H9 (cell line): ENCODE results near the gene SCT. TPM values are rescaled to one million over a fixed set of nuclear protein-coding genes. Genes with fewer than 3 reads are reported as not detected.
A peak's percentile ranks its signal among the peaks of the same experiment; 100 is the strongest.

Experiments
- DNase-seq: peaks from one replicate; pipeline ENCODE4 v3.0.0-alpha.2; 2017
- H2AFZ ChIP-seq: one replicate; pipeline ENCODE4 v1.6.1; 2013; ENCODE audit warnings: mild to moderate bottlenecking, low read length, control low read depth, moderate library complexity
- H2AK5ac ChIP-seq: 2 replicates; pipeline ENCODE4 v1.6.1; 2013; ENCODE audit warnings: low read length, control low read depth, mixed read lengths; ENCODE audit not compliant: insufficient read length
- H2BK120ac ChIP-seq: one replicate; pipeline ENCODE4 v1.6.1; 2013; ENCODE audit warnings: low read depth, mild to moderate bottlenecking, low read length, control low read depth, inconsistent platforms; ENCODE audit not compliant: poor library complexity, severe bottlenecking
- H2BK12ac ChIP-seq: 2 replicates; pipeline ENCODE4 v1.6.1; 2013; ENCODE audit warnings: low read length, control low read depth, mixed read lengths, low read depth; ENCODE audit not compliant: insufficient read length
- H2BK15ac ChIP-seq: 2 replicates; pipeline ENCODE4 v1.6.1; 2013; ENCODE audit warnings: low read depth, low read length, control low read depth
- H2BK20ac ChIP-seq: one replicate; pipeline ENCODE4 v1.6.1; 2013; ENCODE audit warnings: low read depth, mild to moderate bottlenecking, low read length, control low read depth, inconsistent platforms; ENCODE audit not compliant: poor library complexity, severe bottlenecking
- H2BK5ac ChIP-seq: 2 replicates; pipeline ENCODE4 v1.6.1; 2013; ENCODE audit warnings: low read length, control low read depth, mixed read lengths; ENCODE audit not compliant: insufficient read length
- H3K14ac ChIP-seq: 2 replicates; pipeline ENCODE4 v1.6.1; 2013; ENCODE audit warnings: low read length, control low read depth; ENCODE audit not compliant: insufficient read depth
- H3K18ac ChIP-seq: 2 replicates; pipeline ENCODE4 v1.6.1; 2013; ENCODE audit warnings: low read depth, mild to moderate bottlenecking, mixed read lengths, low read length, control low read depth; ENCODE audit not compliant: insufficient read length
- H3K23ac ChIP-seq: 2 replicates; pipeline ENCODE4 v1.6.1; 2013; ENCODE audit warnings: low read length, control low read depth, mixed read lengths, low read depth; ENCODE audit not compliant: insufficient read length
- H3K23me2 ChIP-seq: 2 replicates; pipeline ENCODE4 v1.6.1; 2013; ENCODE audit warnings: low read depth, mild to moderate bottlenecking, mixed read lengths, low read length, control low read depth; ENCODE audit not compliant: insufficient read length, poor library complexity, severe bottlenecking
- H3K27ac ChIP-seq: 2 replicates; pipeline ENCODE4 v1.5.1; 2013; ENCODE audit warnings: low read length, control low read depth, mixed read lengths, low read depth; ENCODE audit not compliant: insufficient read length
- H3K27me3 ChIP-seq: 2 replicates; pipeline ENCODE4 v1.6.1; 2013; ENCODE audit warnings: low read length, control low read depth, inconsistent platforms; ENCODE audit not compliant: insufficient read depth
- H3K4ac ChIP-seq: 2 replicates; pipeline ENCODE4 v1.6.1; 2013; ENCODE audit warnings: low read depth, mild to moderate bottlenecking, control low read depth, inconsistent platforms, low read length, moderate library complexity
- H3K4me1 ChIP-seq: 2 replicates; pipeline ENCODE4 v1.6.1; 2013; ENCODE audit warnings: low read length, control low read depth, inconsistent platforms; ENCODE audit not compliant: insufficient read depth
- H3K4me2 ChIP-seq: 2 replicates; pipeline ENCODE4 v1.6.1; 2013; ENCODE audit warnings: low read length, control low read depth, mixed read lengths; ENCODE audit not compliant: insufficient read length, insufficient read depth
- H3K56ac ChIP-seq: 2 replicates; pipeline ENCODE4 v1.6.1; 2013; ENCODE audit warnings: low read depth, mild to moderate bottlenecking, mixed read lengths, low read length, control low read depth; ENCODE audit not compliant: insufficient read length
- H3K79me1 ChIP-seq: 2 replicates; pipeline ENCODE4 v1.6.1; 2013; ENCODE audit warnings: low read depth, mild to moderate bottlenecking, moderate library complexity, low read length, control low read depth, inconsistent platforms; ENCODE audit not compliant: insufficient read depth, poor library complexity, severe bottlenecking
- H3K79me2 ChIP-seq: 2 replicates; pipeline ENCODE4 v1.6.1; 2013; ENCODE audit warnings: low read length, control low read depth, inconsistent platforms; ENCODE audit not compliant: insufficient read depth
- H3K9ac ChIP-seq: 2 replicates; pipeline ENCODE4 v1.6.1; 2013; ENCODE audit warnings: low read length, control low read depth, mixed read lengths; ENCODE audit not compliant: insufficient read length; ENCODE audit errors: extremely low read depth
- H3K9me3 ChIP-seq: one replicate; pipeline ENCODE4 v1.6.1; 2013; ENCODE audit warnings: low read depth, low read length, inconsistent platforms; ENCODE audit not compliant: control insufficient read depth
- H3T11ph ChIP-seq: one replicate; pipeline ENCODE4 v1.6.1; 2013; ENCODE audit warnings: mild to moderate bottlenecking, low read length, control low read depth, inconsistent platforms
- H4K20me1 ChIP-seq: one replicate; pipeline ENCODE4 v1.6.1; 2013; ENCODE audit not compliant: control insufficient read depth, insufficient read length, insufficient read depth
- H4K5ac ChIP-seq: 2 replicates; pipeline ENCODE4 v1.6.1; 2013; ENCODE audit warnings: low read depth, mild to moderate bottlenecking, mixed read lengths, low read length, control low read depth; ENCODE audit not compliant: insufficient read length
- H4K8ac ChIP-seq: replicated peaks from 2 replicates; pipeline ENCODE4 v1.6.1; 2013; ENCODE audit warnings: low read length, control low read depth, mixed read lengths, low read depth; ENCODE audit not compliant: insufficient read length
- H4K91ac ChIP-seq: 2 replicates; pipeline ENCODE4 v1.6.1; 2013; ENCODE audit warnings: low read depth, mild to moderate bottlenecking, moderate library complexity, mixed read lengths, low read length, control low read depth; ENCODE audit not compliant: insufficient read length
- H3K27ac Mint-ChIP-seq, 3 experiments: 2 replicates in 2 of 3; 3 replicates in 1 of 3; pipeline ENCODE4 v1.8.0; 2020 to 2021; ENCODE audit warnings: mixed read lengths in 3 of 3, mild to moderate bottlenecking in 1 of 3, moderate library complexity in 1 of 3
- H3K27me3 Mint-ChIP-seq: 2 replicates; pipeline ENCODE4 v1.8.0; 2021; ENCODE audit warnings: low read depth, mild to moderate bottlenecking, moderate library complexity, mixed read lengths
- H3K36me3 Mint-ChIP-seq, 3 experiments: 2 replicates in 2 of 3; 3 replicates in 1 of 3; pipeline ENCODE4 v1.8.0; 2020 to 2021; ENCODE audit warnings: low read depth in 3 of 3, mixed read lengths in 3 of 3; ENCODE audit not compliant: insufficient read depth in 1 of 3
- H3K4me1 Mint-ChIP-seq, 2 experiments: 2 replicates each; pipeline ENCODE4 v1.8.0; 2020; ENCODE audit warnings: mixed read lengths in 2 of 2
- H3K4me3 Mint-ChIP-seq, 2 experiments: 2 replicates in 1 of 2; 3 replicates in 1 of 2; pipeline ENCODE4 v1.8.0; 2020 to 2021; ENCODE audit warnings: mild to moderate bottlenecking in 2 of 2, mixed read lengths in 2 of 2, moderate library complexity in 1 of 2
- H3K9me3 Mint-ChIP-seq, 2 experiments: 2 replicates in 1 of 2; 3 replicates in 1 of 2; pipeline ENCODE4 v1.8.0; 2020; ENCODE audit warnings: mild to moderate bottlenecking in 2 of 2, mixed read lengths in 2 of 2, moderate library complexity in 1 of 2
- CTCF ChIP-seq: fragments of 200-600 bp; sonication (generic); conservative IDR thresholded peaks from 3 replicates; pipeline ENCODE4 v1.8.0; 2021; ENCODE audit warnings: antibody characterized with exemption, mild to moderate bottlenecking
- WGBS: extraction: QIAGEN DNeasy Blood & Tissue Kit; methylation state at CpG from one replicate; pipeline ENCODE4 v1.1.7; 2013; ENCODE audit warnings: missing lambda C conversion rate, low lambda C conversion rate, mixed read lengths; ENCODE audit not compliant: insufficient read length; ENCODE audit errors: extremely low coverage; 5-methylcytosine and 5-hydroxymethylcytosine counted together
- total RNA-seq: library from RNA; stranded (reverse); gene quantifications from 2 replicates; pipeline ENCODE4 v1.2.1, GENCODE V29; 2021

Gene SCT
- total RNA-seq, 1 experiment from 2014 or later = 1.8 TPM

GRCh38 chr11:635945-636510 is 9.0 kb upstream of the SCT start:
- Mint-ChIP-seq H3K27ac (no peak overlapping the region), H3K36me3 (peaks cover 0 to 9% (median 0%) of the 10 kb centered on the region in 3 experiments; a peak in 2 of 7 replicates), H3K4me1 (peaks cover 18 to 28% of the 10 kb centered on the region in 2 experiments), H3K27me3 (peaks cover 56% of the 10 kb centered on the region), H3K9me3 (no peaks in the 10 kb centered on the region; a peak in 2 of 5 replicates), H3K4me3 (peak overlapping the region; percentile 22 to 62; a peak in 3 of 5 replicates)
- Histone ChIP-seq H2BK12ac (no peak overlapping the region), H3K4ac (no peak overlapping the region), H3K9ac (no peak overlapping the region), H3K4me2 (peak overlapping the region; percentile 33), H3K79me2 (no peaks in the 10 kb centered on the region), H3K79me1 (no peaks in the 10 kb centered on the region), H2AK5ac (no peak overlapping the region), H3K27ac (no peak overlapping the region), H4K5ac (no peak overlapping the region), H2AFZ (no peak overlapping the region), H3K23me2 (peaks cover 19% of the 10 kb centered on the region), H2BK5ac (no peak overlapping the region), H3K56ac (no peak overlapping the region), H4K91ac (no peak overlapping the region), H3K14ac (no peak overlapping the region), H2BK15ac (no peak overlapping the region), H4K20me1 (no peaks in the 10 kb centered on the region), H3K23ac (no peak overlapping the region), H3K4me1 (no peaks in the 10 kb centered on the region; the same call in 1 of the 2 replicates), H4K8ac (no peak overlapping the region), H3K9me3 (no peaks in the 10 kb centered on the region), H3K18ac (no peak overlapping the region), H2BK120ac (no peak overlapping the region), H3T11ph (no peak overlapping the region), H2BK20ac (no peak overlapping the region), H3K27me3 (peaks cover 33% of the 10 kb centered on the region)
- no peak for TF ChIP-seq CTCF
- DNase-seq = no peak
- no CpG with 5 or more reads among the region's 22 CpGs for WGBS
